Measurements from ENCODE around the gene DMXL1.

DNA sequence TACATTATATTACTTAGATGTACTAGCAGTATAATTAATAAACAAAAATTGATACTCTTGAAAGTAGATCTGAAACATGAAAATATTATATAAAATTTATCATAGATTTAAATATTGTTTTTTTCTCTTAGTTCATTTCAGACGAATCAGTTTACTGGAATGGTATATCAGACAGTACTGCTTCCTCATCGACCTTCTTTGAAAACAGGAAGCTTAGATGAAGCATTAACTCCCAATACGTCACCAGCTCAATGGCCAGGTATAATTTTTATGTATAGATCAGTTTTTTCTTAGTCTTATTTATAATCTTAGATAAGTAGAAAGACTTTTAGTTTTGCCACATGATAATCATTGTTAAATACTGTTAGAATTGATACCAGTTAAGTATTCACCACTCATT is 106.3 kb downstream of the DMXL1 start:
- no peak for TF ChIP-seq ZNF426 (tag by site-specific recombination; IDR thresholded peaks at IDR 0.05)
- no peak for TF ChIP-seq ZNF791 (tag by site-specific recombination; IDR thresholded peaks at IDR 0.05)
- no peak for TF ChIP-seq KLF10 (tag by site-specific recombination; IDR thresholded peaks at IDR 0.05)
- TF ChIP-seq ZNF223 (tag by site-specific recombination; IDR thresholded peaks at IDR 0.05) = no peak
- no peak for TF ChIP-seq ZNF221 (tag by site-specific recombination; IDR thresholded peaks at IDR 0.05; ENCODE audit: borderline replicate concordance)
- TF ChIP-seq, protein P1, sequence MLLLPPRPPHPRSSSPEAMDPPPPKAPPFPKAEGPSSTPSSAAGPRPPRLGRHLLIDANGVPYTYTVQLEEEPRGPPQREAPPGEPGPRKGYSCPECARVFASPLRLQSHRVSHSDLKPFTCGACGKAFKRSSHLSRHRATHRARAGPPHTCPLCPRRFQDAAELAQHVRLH (tag by site-specific recombination; IDR thresholded peaks at IDR 0.05) = no peak

Measured in HEK293 (cell line).